Neural cell (in vitro differentiated cells): ENCODE data around the gene FAM200A.

ENCODE experiments used
- EP300 ChIP-seq: fragments of 450-650 bp; conservative IDR thresholded peaks from 2 replicates; pipeline ENCODE4 v1.6.1; 2014; ENCODE audit warnings: antibody characterized with exemption, mild to moderate bottlenecking, moderate library complexity; ENCODE audit not compliant: poor library complexity, severe bottlenecking
- EZH2 ChIP-seq: fragments of 200-600, 300-800 bp; shearing (Covaris generic), sonication (generic); IDR thresholded peaks from 2 replicates; pipeline ENCODE4 v1.6.1; 2014; ENCODE audit warnings: antibody characterized with exemption, low read length, borderline replicate concordance, mild to moderate bottlenecking; ENCODE audit not compliant: insufficient read depth, poor library complexity, severe bottlenecking
- POLR2AphosphoS5 ChIP-seq: IDR thresholded peaks from 2 replicates; pipeline ENCODE4 v1.6.1; 2012
- SMC3 ChIP-seq: fragments of 450-650 bp; conservative IDR thresholded peaks from 2 replicates; pipeline ENCODE4 v1.6.1; 2014; ENCODE audit warnings: antibody characterized with exemption, mild to moderate bottlenecking, moderate library complexity; ENCODE audit not compliant: poor library complexity
- TAF1 ChIP-seq: IDR thresholded peaks from 2 replicates; pipeline ENCODE4 v1.6.1; 2012; ENCODE audit warnings: low read depth
- TF ChIP-seq, protein P1 (sequence below): IDR thresholded peaks from 2 replicates; pipeline ENCODE4 v1.6.1; 2012; ENCODE audit warnings: borderline replicate concordance
- TF ChIP-seq, protein P2 (sequence below): fragments of 450-650 bp; IDR thresholded peaks from 2 replicates; pipeline ENCODE4 v1.5.1; 2014; ENCODE audit warnings: antibody characterized with exemption, mild to moderate bottlenecking, moderate library complexity; ENCODE audit not compliant: poor library complexity, severe bottlenecking

- TF ChIP-seq, protein P1, sequence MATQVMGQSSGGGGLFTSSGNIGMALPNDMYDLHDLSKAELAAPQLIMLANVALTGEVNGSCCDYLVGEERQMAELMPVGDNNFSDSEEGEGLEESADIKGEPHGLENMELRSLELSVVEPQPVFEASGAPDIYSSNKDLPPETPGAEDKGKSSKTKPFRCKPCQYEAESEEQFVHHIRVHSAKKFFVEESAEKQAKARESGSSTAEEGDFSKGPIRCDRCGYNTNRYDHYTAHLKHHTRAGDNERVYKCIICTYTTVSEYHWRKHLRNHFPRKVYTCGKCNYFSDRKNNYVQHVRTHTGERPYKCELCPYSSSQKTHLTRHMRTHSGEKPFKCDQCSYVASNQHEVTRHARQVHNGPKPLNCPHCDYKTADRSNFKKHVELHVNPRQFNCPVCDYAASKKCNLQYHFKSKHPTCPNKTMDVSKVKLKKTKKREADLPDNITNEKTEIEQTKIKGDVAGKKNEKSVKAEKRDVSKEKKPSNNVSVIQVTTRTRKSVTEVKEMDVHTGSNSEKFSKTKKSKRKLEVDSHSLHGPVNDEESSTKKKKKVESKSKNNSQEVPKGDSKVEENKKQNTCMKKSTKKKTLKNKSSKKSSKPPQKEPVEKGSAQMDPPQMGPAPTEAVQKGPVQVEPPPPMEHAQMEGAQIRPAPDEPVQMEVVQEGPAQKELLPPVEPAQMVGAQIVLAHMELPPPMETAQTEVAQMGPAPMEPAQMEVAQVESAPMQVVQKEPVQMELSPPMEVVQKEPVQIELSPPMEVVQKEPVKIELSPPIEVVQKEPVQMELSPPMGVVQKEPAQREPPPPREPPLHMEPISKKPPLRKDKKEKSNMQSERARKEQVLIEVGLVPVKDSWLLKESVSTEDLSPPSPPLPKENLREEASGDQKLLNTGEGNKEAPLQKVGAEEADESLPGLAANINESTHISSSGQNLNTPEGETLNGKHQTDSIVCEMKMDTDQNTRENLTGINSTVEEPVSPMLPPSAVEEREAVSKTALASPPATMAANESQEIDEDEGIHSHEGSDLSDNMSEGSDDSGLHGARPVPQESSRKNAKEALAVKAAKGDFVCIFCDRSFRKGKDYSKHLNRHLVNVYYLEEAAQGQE = peak; percentile 93
- TF ChIP-seq, protein P2, sequence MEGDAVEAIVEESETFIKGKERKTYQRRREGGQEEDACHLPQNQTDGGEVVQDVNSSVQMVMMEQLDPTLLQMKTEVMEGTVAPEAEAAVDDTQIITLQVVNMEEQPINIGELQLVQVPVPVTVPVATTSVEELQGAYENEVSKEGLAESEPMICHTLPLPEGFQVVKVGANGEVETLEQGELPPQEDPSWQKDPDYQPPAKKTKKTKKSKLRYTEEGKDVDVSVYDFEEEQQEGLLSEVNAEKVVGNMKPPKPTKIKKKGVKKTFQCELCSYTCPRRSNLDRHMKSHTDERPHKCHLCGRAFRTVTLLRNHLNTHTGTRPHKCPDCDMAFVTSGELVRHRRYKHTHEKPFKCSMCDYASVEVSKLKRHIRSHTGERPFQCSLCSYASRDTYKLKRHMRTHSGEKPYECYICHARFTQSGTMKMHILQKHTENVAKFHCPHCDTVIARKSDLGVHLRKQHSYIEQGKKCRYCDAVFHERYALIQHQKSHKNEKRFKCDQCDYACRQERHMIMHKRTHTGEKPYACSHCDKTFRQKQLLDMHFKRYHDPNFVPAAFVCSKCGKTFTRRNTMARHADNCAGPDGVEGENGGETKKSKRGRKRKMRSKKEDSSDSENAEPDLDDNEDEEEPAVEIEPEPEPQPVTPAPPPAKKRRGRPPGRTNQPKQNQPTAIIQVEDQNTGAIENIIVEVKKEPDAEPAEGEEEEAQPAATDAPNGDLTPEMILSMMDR = no peak
- TF ChIP-seq EZH2 = no peak
- peak; percentile 99 for TF ChIP-seq POLR2AphosphoS5
- TF ChIP-seq SMC3 = no peak
- TF ChIP-seq EP300 = peak; percentile 67
- peak; percentile 92 for TF ChIP-seq TAF1
These were observed at the start of gene FAM200A for GRCh38 chr7:99551767-99552463.
